ENCODE measurements around the gene SPOCD1.

DNA sequence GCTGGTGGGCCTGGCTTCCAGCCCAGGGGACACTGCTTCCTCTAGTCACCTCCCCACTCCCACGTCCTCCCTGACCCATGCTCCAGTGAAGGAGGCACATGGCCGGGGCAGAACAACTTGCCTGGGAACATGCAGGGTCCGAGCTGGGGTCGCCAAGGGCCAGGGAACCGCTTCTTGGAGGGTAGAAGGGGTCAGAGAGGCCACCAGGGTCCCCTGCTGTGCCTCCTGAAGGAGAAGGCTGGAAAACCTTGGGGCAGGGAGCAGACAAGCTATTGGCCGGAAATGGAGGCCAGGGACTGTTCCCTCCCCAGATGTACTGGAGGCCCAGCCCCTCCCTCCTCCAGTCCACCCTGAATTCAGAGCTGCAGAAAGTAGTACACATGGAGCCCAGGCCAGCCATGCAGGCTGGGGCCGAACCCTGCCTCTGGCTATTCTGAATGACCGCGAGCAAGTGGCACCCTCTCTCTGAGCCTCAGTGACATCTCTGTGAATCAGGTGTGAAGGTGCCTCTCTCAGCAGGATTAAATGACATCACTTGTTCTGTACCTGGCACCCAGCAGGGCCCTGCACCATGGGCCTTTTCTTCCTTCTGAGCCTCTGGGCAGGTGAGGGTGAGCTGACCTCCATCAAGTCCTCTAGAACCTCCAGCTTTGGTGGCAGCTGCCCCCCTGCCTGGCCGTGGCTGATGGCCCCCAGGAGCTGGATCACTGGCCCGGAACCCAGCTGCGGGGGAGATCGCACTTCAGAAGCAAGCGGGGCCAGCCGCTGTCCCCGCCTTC is 15.7 kb downstream of the SPOCD1 start:
- TF ChIP-seq POLR2A (IDR thresholded peaks at IDR 0.05; ENCODE audit: extremely low read depth, insufficient read length) (no peak), MYC (IDR thresholded peaks at IDR 0.05; ENCODE audit: low read depth, low read length) (no peak)
- TF ChIP-seq, protein P1, sequence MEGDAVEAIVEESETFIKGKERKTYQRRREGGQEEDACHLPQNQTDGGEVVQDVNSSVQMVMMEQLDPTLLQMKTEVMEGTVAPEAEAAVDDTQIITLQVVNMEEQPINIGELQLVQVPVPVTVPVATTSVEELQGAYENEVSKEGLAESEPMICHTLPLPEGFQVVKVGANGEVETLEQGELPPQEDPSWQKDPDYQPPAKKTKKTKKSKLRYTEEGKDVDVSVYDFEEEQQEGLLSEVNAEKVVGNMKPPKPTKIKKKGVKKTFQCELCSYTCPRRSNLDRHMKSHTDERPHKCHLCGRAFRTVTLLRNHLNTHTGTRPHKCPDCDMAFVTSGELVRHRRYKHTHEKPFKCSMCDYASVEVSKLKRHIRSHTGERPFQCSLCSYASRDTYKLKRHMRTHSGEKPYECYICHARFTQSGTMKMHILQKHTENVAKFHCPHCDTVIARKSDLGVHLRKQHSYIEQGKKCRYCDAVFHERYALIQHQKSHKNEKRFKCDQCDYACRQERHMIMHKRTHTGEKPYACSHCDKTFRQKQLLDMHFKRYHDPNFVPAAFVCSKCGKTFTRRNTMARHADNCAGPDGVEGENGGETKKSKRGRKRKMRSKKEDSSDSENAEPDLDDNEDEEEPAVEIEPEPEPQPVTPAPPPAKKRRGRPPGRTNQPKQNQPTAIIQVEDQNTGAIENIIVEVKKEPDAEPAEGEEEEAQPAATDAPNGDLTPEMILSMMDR (IDR thresholded peaks at IDR 0.05; ENCODE audit: low read depth, low read length), result no peak
